Suppressor macrophage treated with lipopolysaccharide for 4 hours (primary cell): ENCODE results near the gene LRRC25.
"Not testable (repeated sequence)": the region's sequence is repeated elsewhere in the genome, so short reads cannot be mapped to it uniquely, and the experiment has no call there.

Source experiments
- DNase-seq: peaks from one replicate; pipeline ENCODE4 v3.0.0-alpha.2; 2020

LRRC25 gene

GRCh38 chr19:18401580-18402112 lies 4.2 kb upstream of the LRRC25 start:
- peak; percentile 97 for DNase-seq

GRCh38 chr19:18399008-18399407 lies 1.6 kb upstream of the LRRC25 start:
- DNase-seq = peak; percentile 86

GRCh38 chr19:18396471-18397241 lies 766 bp downstream of the LRRC25 start:
- DNase-seq = no peak

GRCh38 chr19:18393836-18394235 lies 3.6 kb downstream of the LRRC25 start:
- peak; percentile 91 for DNase-seq

GRCh38 chr19:18392926-18393325 lies 4.5 kb downstream of the LRRC25 start:
- DNase-seq = peak; percentile 59

GRCh38 chr19:18392417-18392816 lies 5.0 kb downstream of the LRRC25 start:
- peak; percentile 90 for DNase-seq

- DNase-seq = no peak
Observed at GRCh38 chr19:18391509-18392075, 5.8 kb downstream of the LRRC25 start.

GRCh38 chr19:18390065-18390907 lies 7.1 kb downstream of the LRRC25 start:
- DNase-seq = no peak

- DNase-seq = no peak
Observed at GRCh38 chr19:18389726-18390064, 7.7 kb downstream of the LRRC25 start.

GRCh38 chr19:18388960-18389725 lies 8.3 kb downstream of the LRRC25 start:
- DNase-seq = no peak

GRCh38 chr19:18388100-18388959 lies 9.1 kb downstream of the LRRC25 start:
- DNase-seq = peak; percentile 91

- peak; percentile 47 for DNase-seq
Observed at GRCh38 chr19:18386543-18387271, 10.7 kb downstream of the LRRC25 start.

GRCh38 chr19:18385675-18386542 lies 11.5 kb downstream of the LRRC25 start, which contains the start of gene GDF15:
Gene GDF15, plus strand, starts transcription at chr19:18386158. Its CDS starts 32 bp downstream, at chr19:18386190.
- DNase-seq = peak; percentile 64

GRCh38 chr19:18385359-18385674 lies 12.1 kb downstream of the LRRC25 start:
- no peak for DNase-seq

- no peak for DNase-seq
Observed at GRCh38 chr19:18384775-18385174, 12.6 kb downstream of the LRRC25 start.

GRCh38 chr19:18383622-18384021 lies 13.8 kb downstream of the LRRC25 start:
- DNase-seq = not testable (repeated sequence)

GRCh38 chr19:18380843-18381242 lies 16.6 kb downstream of the LRRC25 start:
- no peak for DNase-seq

GRCh38 chr19:18379803-18380747 lies 17.3 kb downstream of the LRRC25 start:
- peak; percentile 81 for DNase-seq

GRCh38 chr19:18377026-18377425 lies 20.4 kb downstream of the LRRC25 start:
- DNase-seq = no peak
